ENCODE data around the gene MAST4.

MAST4 gene

DNA sequence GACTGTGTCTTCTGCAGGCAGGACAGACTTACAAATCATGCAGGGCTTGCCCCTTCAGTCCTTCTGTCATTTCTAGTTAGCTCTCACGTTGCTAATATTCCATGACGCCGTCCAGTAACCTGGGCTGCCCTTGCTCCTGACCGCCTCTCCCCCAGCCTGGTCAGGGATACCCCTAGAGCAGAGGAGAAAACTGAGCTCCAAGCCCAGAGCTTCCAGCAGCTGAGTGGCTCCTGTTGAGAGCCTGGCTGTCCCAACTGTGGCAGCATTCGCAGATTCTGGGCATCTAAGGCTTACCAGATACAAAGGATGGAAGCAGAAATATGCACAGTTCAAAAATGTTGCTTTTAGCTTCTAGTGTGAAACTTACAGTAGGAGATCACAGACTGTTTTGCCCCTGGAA, 415.2 kb downstream of the MAST4 start:
- no peaks in the 10 kb centered on the region for H3F3A ChIP-seq (ENCODE audit: control insufficient read depth, insufficient read depth)

DNA sequence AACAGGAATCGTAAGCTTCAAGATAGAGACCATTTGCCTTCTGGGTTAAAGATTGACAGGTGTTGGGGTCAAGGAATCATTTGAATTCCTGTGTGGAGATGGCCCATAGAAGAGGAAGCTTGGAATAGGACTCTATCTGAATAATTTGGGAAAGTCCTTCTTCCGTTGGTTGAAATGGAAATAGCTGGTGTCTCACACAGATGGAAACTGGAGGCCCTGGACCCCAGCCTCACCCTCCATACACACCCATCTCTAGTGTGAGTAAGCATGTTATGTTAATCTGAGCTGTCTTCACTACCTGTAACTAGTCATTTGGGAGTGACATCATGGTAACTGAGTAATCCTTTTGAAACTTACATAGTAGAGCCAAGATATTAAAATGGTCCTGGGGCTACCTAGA, 416.0 kb downstream of the MAST4 start:
- Histone ChIP-seq H3K9me2 (replicated peaks; ENCODE audit: control insufficient read depth, low read length) (no peaks in the 10 kb centered on the region), H3K4me3 (ENCODE audit: low read length) (no peak overlapping the region), H3K36me3 (ENCODE audit: control insufficient read depth, low read length) (no peaks in the 10 kb centered on the region), H3K4me1 (ENCODE audit: control insufficient read depth, low read length) (no peaks in the 10 kb centered on the region), H3F3A (ENCODE audit: control insufficient read depth, insufficient read depth) (no peaks in the 10 kb centered on the region), H4K20me1 (ENCODE audit: control insufficient read depth, insufficient read depth, low read depth, low read length) (no peaks in the 10 kb centered on the region), H3K4me2 (ENCODE audit: low read length) (no peak overlapping the region), H3K79me2 (ENCODE audit: control insufficient read depth, low read length) (no peaks in the 10 kb centered on the region), H3K27ac (ENCODE audit: low read depth, low read length) (no peak overlapping the region), H3K9me3 (ENCODE audit: control insufficient read depth, insufficient read depth, low read length) (no peaks in the 10 kb centered on the region), H3K27me3 (ENCODE audit: control insufficient read depth, low read length) (no peaks in the 10 kb centered on the region; the same call in 1 of the 2 replicates)
- no peak for TF ChIP-seq EZH2phosphoT487 (IDR thresholded peaks at IDR 0.05; ENCODE audit: borderline replicate concordance, low read length)
- TF ChIP-seq, protein P1, sequence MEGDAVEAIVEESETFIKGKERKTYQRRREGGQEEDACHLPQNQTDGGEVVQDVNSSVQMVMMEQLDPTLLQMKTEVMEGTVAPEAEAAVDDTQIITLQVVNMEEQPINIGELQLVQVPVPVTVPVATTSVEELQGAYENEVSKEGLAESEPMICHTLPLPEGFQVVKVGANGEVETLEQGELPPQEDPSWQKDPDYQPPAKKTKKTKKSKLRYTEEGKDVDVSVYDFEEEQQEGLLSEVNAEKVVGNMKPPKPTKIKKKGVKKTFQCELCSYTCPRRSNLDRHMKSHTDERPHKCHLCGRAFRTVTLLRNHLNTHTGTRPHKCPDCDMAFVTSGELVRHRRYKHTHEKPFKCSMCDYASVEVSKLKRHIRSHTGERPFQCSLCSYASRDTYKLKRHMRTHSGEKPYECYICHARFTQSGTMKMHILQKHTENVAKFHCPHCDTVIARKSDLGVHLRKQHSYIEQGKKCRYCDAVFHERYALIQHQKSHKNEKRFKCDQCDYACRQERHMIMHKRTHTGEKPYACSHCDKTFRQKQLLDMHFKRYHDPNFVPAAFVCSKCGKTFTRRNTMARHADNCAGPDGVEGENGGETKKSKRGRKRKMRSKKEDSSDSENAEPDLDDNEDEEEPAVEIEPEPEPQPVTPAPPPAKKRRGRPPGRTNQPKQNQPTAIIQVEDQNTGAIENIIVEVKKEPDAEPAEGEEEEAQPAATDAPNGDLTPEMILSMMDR (IDR thresholded peaks at IDR 0.05; ENCODE audit: low read depth, low read length, poor library complexity, severe bottlenecking): no peak

More for the DNA sequence above, 415.2 kb downstream of the MAST4 start:
- Histone ChIP-seq H3K27me3 (ENCODE audit: control insufficient read depth, low read length) (no peaks in the 10 kb centered on the region; the same call in 1 of the 2 replicates), H3K27ac (ENCODE audit: low read depth, low read length) (no peak overlapping the region), H4K20me1 (ENCODE audit: control insufficient read depth, insufficient read depth, low read depth, low read length) (no peaks in the 10 kb centered on the region), H3K79me2 (ENCODE audit: control insufficient read depth, low read length) (no peaks in the 10 kb centered on the region), H3K36me3 (ENCODE audit: control insufficient read depth, low read length) (no peaks in the 10 kb centered on the region), H3K9me2 (replicated peaks; ENCODE audit: control insufficient read depth, low read length) (no peaks in the 10 kb centered on the region), H3K4me1 (ENCODE audit: control insufficient read depth, low read length) (peaks cover 2% of the 10 kb centered on the region), H3K9me3 (ENCODE audit: control insufficient read depth, insufficient read depth, low read length) (no peaks in the 10 kb centered on the region), H3K4me3 (ENCODE audit: low read length) (no peak overlapping the region), H3K4me2 (ENCODE audit: low read length) (no peak overlapping the region)
- TF ChIP-seq EZH2phosphoT487 (IDR thresholded peaks at IDR 0.05; ENCODE audit: borderline replicate concordance, low read length): no peak
- TF ChIP-seq, protein P1 (IDR thresholded peaks at IDR 0.05; ENCODE audit: low read depth, low read length, poor library complexity, severe bottlenecking): no peak

DNA sequence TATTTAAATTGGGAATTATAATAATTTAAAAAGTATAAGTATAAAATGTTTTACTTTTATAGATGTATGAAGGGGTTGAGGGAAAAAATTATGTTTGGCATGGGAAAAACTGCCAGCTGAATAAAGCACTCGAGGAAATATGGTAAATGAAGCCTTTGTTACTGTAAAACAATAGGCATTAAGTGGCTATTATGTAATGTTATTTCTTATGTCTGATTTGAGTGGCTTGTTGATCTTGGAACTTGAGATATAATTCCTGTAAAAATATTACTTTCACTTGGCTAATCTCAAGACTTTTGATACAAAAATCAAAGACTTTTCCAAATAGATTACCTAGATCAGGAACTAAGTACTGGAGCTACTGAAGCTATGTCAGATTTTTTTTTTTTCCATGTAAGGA, 417.5 kb downstream of the MAST4 start:
- Histone ChIP-seq H3K36me3 (ENCODE audit: control insufficient read depth, low read length) (no peaks in the 10 kb centered on the region), H3K4me3 (ENCODE audit: low read length) (no peak overlapping the region), H3K79me2 (ENCODE audit: control insufficient read depth, low read length) (no peaks in the 10 kb centered on the region), H4K20me1 (ENCODE audit: control insufficient read depth, insufficient read depth, low read depth, low read length) (no peaks in the 10 kb centered on the region), H3K27ac (ENCODE audit: low read depth, low read length) (no peak overlapping the region), H3K4me1 (ENCODE audit: control insufficient read depth, low read length) (no peaks in the 10 kb centered on the region), H3K27me3 (ENCODE audit: control insufficient read depth, low read length) (no peaks in the 10 kb centered on the region; the same call in 1 of the 2 replicates), H3K9me3 (ENCODE audit: control insufficient read depth, insufficient read depth, low read length) (no peaks in the 10 kb centered on the region), H3K9me2 (replicated peaks; ENCODE audit: control insufficient read depth, low read length) (no peaks in the 10 kb centered on the region), H3F3A (ENCODE audit: control insufficient read depth, insufficient read depth) (no peaks in the 10 kb centered on the region), H3K4me2 (ENCODE audit: low read length) (no peak overlapping the region)
- TF ChIP-seq, protein P1 (IDR thresholded peaks at IDR 0.05; ENCODE audit: low read depth, low read length, poor library complexity, severe bottlenecking): no peak
- no peak for TF ChIP-seq EZH2phosphoT487 (IDR thresholded peaks at IDR 0.05; ENCODE audit: borderline replicate concordance, low read length)

Measured in DOHH2 (cell line).